K562 (cell line): ENCODE measurements around the gene BCL6B. TPM values are rescaled to one million over a fixed set of nuclear protein-coding genes. Genes with fewer than 3 reads are reported as not detected.

Experiments
- CREM ChIP-seq: IDR thresholded peaks from 2 replicates; pipeline ENCODE4 v1.6.1; 2014; ENCODE audit warnings: antibody characterized with exemption, low read depth
- GABPB2 ChIP-seq: fragments of 250-450 bp; sonication (Bioruptor Pico); conservative IDR thresholded peaks from 2 replicates; pipeline ENCODE4 v1.5.1; 2021; ENCODE audit warnings: mild to moderate bottlenecking
- GATAD2B ChIP-seq: fragments of 450-650 bp; IDR thresholded peaks from 2 replicates; pipeline ENCODE4 v1.6.1; 2017; ENCODE audit warnings: mild to moderate bottlenecking, borderline replicate concordance
- IRF2 ChIP-seq: sonication (generic); formaldehyde crosslinking; IDR thresholded peaks from 2 replicates; pipeline ENCODE4 v1.8.1; 2022; ENCODE audit warnings: mild to moderate bottlenecking, missing genetic modification reagents
- KDM4B ChIP-seq, 2 experiments: fragments of 450-650 bp in 1 of 2; sonication (generic) in 1 of 2; IDR thresholded peaks; 2 replicates each; pipeline ENCODE4 v1.6.1; 2016 to 2017; ENCODE audit warnings: borderline replicate concordance in 2 of 2, antibody characterized with exemption in 1 of 2, low read depth in 1 of 2, mild to moderate bottlenecking in 1 of 2
- MTA3 ChIP-seq: fragments of 450-650 bp; formaldehyde crosslinking; IDR thresholded peaks from 2 replicates; pipeline ENCODE4 v1.6.1; 2017; ENCODE audit warnings: mild to moderate bottlenecking, borderline replicate concordance
- NCOA1 ChIP-seq: fragments of 450-650 bp; IDR thresholded peaks from 2 replicates; pipeline ENCODE4 v1.6.1; 2016; ENCODE audit warnings: low read depth
- POLR2AphosphoS2 ChIP-seq: IDR thresholded peaks from 2 replicates; pipeline ENCODE4 v1.6.1; 2012; ENCODE audit warnings: low read length, improper control_type of control experiment
- RBM34 ChIP-seq: fragments of 200-400 bp; formaldehyde crosslinking; IDR thresholded peaks from 2 replicates; pipeline ENCODE4 v1.6.1; 2018; ENCODE audit warnings: low read length, borderline replicate concordance; ENCODE audit not compliant: insufficient read depth
- SAP30 ChIP-seq: fragments of 200-600 bp; sonication (generic); IDR thresholded peaks from 2 replicates; pipeline ENCODE4 v1.6.1; 2012; ENCODE audit warnings: borderline replicate concordance, low read depth, mild to moderate bottlenecking, moderate library complexity, low read length, control low read depth, inconsistent platforms; ENCODE audit not compliant: insufficient read depth, poor library complexity, severe bottlenecking
- SETDB1 ChIP-seq: IDR thresholded peaks from one replicate; pipeline ENCODE4 v1.6.1; 2012; ENCODE audit warnings: low read length, control low read depth, inconsistent platforms
- SRF ChIP-seq, 2 experiments: fragments of 250-450, 450-650 bp in 1 of 2; sonication (Bioruptor Pico) in 1 of 2; sonication (generic) in 1 of 2; formaldehyde crosslinking; IDR thresholded peaks; 2 replicates each; pipeline versions ENCODE4 v1.5.0 to v1.5.1; 2020 to 2022; ENCODE audit warnings: mild to moderate bottlenecking in 1 of 2, missing genetic modification reagents in 1 of 2
- TCF7L2 ChIP-seq: fragments of 150-350 bp; IDR thresholded peaks from 2 replicates; pipeline ENCODE4 v1.6.1; 2016; ENCODE audit warnings: low read depth, mild to moderate bottlenecking, low read length, moderate library complexity
- ZC3H4 ChIP-seq: sonication (generic); formaldehyde crosslinking; IDR thresholded peaks from 2 replicates; pipeline ENCODE4 v1.9.0; 2021; ENCODE audit warnings: missing genetic modification reagents, borderline replicate concordance
- ZNF239 ChIP-seq: fragments of 250-450 bp; sonication (Bioruptor Pico); IDR thresholded peaks from 2 replicates; pipeline ENCODE4 v1.4.0; 2020; ENCODE audit warnings: mild to moderate bottlenecking
- ZNF263 ChIP-seq: sonication (generic); formaldehyde crosslinking; IDR thresholded peaks from 2 replicates; pipeline ENCODE4 v1.8.0; 2022; ENCODE audit warnings: mild to moderate bottlenecking, missing genetic modification reagents, borderline replicate concordance
- ZNF311 ChIP-seq: fragments of 250-450 bp; sonication (Bioruptor Pico); IDR thresholded peaks from 2 replicates; pipeline ENCODE4 v1.4.0; 2020; ENCODE audit warnings: mild to moderate bottlenecking, moderate library complexity
- polyA plus RNA-seq, 8 experiments: library from polyadenylated mRNA; depleted of rRNA in 4 of 8; stranded (reverse) in 5 of 8; unstranded in 3 of 8; fragments of >200 nt; fragmentation: Nextera tagmentation in 2 of 8; fragmentation: Illumina TruSeq in 1 of 8; extraction: Ambion mirVana in 2 of 8; extraction: Trizol in 1 of 8; gene quantifications; 2 replicates each; pipeline versions ENCODE4 v1.2.1 to v1.2.3, GENCODE V29; 2011 to 2014; ENCODE audit warnings: inconsistent platforms in 1 of 8, missing spikeins in 1 of 8
- total RNA-seq, 7 experiments: library from RNA; depleted of rRNA in 6 of 7; stranded (reverse); fragments of >200 nt in 6 of 7; fragmentation: Illumina TruSeq in 2 of 7; extraction: Trizol in 2 of 7; gene quantifications; 2 replicates each; pipeline versions ENCODE4 v1.2.1 to v1.2.3, GENCODE V29; 2011 to 2021; ENCODE audit warnings: low replicate concordance in 1 of 7
- TF ChIP-seq, protein P1 (sequence below), 2 experiments: fragments of 450-650 bp; conservative IDR thresholded peaks; 2 replicates each; pipeline ENCODE4 v1.6.1; 2017; ENCODE audit warnings: mild to moderate bottlenecking in 2 of 2, moderate library complexity in 2 of 2
- TF ChIP-seq, protein P2 (sequence below), 3 experiments: fragments of 200-800 bp in 1 of 3; fragments of 250-450 bp in 1 of 3; fragments of 450-650 bp in 1 of 3; sonication (Bioruptor Pico) in 1 of 3; sonication (Bioruptor generic) in 1 of 3; formaldehyde crosslinking in 1 of 3; IDR thresholded peaks; 2 replicates each; pipeline versions ENCODE4 v1.6.1 to v1.8.0; 2016 to 2022; ENCODE audit warnings: mild to moderate bottlenecking in 2 of 3, missing genetic modification characterization in 2 of 3, missing compliant biosample characterization in 1 of 3, moderate library complexity in 1 of 3
- TF ChIP-seq, protein P3 (sequence below): sonication (generic); formaldehyde crosslinking; IDR thresholded peaks from 2 replicates; pipeline ENCODE4 v1.8.0; 2022; ENCODE audit warnings: missing genetic modification reagents, mild to moderate bottlenecking, borderline replicate concordance

The BCL6B gene
- total and polyA plus RNA-seq, 9 of the 15 experiments (the other 6 are each of a cell fraction or from before 2014, with no cell fraction given) = 0.89 to 5.0 (median 3.6) TPM

DNA sequence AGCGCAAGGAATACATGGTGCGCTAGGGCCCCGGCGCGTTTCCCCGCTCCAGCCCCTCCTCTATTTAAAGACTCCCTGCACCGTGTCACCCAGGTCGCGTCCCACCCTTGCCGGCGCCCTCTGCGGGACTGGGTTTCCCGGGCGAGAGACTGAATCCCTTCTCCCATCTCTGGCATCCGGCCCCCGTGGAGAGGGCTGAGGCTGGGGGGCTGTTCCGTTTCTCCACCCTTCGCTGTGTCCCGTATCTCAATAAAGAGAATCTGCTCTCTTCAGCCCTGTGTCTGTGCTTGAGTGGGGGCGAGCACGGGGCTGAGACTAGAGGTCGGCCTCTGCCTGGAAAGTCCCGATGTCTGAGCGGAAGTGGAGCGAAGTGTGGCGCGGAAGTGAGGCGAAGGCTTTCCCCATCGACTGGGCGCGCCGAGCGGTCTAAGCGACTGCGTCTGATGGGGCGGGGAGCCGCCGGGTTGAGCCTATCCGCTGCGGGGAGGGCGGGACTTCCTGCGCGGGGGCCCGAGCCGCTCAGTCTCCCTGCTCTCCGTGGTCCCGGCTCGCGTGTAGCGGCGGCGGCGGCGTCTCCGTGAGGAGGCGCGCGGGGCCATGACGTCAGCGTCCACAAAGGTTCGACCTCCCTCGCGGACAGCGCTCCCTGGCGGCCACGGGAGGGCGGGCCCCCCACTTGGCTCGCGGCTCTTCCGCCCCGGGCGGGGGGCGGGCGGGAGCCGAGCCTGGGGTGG, 8.4 kb upstream of the BCL6B start (continued):
- TF ChIP-seq, protein P1, sequence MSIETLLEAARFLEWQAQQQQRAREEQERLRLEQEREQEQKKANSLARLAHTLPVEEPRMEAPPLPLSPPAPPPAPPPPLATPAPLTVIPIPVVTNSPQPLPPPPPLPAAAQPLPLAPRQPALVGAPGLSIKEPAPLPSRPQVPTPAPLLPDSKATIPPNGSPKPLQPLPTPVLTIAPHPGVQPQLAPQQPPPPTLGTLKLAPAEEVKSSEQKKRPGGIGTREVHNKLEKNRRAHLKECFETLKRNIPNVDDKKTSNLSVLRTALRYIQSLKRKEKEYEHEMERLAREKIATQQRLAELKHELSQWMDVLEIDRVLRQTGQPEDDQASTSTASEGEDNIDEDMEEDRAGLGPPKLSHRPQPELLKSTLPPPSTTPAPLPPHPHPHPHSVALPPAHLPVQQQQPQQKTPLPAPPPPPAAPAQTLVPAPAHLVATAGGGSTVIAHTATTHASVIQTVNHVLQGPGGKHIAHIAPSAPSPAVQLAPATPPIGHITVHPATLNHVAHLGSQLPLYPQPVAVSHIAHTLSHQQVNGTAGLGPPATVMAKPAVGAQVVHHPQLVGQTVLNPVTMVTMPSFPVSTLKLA (conservative IDR thresholded peaks at IDR 0.05) = peak; percentile 66 to 79
- no peak for TF ChIP-seq TCF7L2
- peak; percentile 100 for TF ChIP-seq GATAD2B
- no peak for TF ChIP-seq KDM4B (IDR thresholded peaks at IDR 0.05; ENCODE audit: borderline replicate concordance in 2 of 2, low read depth in 1 of 2)
- TF ChIP-seq ZC3H4 (CRISPR knock-in tag) = no peak; the same call in 1 of the 2 replicates
- peak; percentile 52; the same call in 1 of the 2 replicates for TF ChIP-seq ZNF263 (CRISPR knock-in tag)
- TF ChIP-seq RBM34 = no peak
- TF ChIP-seq, protein P2, sequence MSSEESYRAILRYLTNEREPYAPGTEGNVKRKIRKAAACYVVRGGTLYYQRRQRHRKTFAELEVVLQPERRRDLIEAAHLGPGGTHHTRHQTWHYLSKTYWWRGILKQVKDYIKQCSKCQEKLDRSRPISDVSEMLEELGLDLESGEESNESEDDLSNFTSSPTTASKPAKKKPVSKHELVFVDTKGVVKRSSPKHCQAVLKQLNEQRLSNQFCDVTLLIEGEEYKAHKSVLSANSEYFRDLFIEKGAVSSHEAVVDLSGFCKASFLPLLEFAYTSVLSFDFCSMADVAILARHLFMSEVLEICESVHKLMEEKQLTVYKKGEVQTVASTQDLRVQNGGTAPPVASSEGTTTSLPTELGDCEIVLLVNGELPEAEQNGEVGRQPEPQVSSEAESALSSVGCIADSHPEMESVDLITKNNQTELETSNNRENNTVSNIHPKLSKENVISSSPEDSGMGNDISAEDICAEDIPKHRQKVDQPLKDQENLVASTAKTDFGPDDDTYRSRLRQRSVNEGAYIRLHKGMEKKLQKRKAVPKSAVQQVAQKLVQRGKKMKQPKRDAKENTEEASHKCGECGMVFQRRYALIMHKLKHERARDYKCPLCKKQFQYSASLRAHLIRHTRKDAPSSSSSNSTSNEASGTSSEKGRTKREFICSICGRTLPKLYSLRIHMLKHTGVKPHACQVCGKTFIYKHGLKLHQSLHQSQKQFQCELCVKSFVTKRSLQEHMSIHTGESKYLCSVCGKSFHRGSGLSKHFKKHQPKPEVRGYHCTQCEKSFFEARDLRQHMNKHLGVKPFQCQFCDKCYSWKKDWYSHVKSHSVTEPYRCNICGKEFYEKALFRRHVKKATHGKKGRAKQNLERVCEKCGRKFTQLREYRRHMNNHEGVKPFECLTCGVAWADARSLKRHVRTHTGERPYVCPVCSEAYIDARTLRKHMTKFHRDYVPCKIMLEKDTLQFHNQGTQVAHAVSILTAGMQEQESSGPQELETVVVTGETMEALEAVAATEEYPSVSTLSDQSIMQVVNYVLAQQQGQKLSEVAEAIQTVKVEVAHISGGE (CRISPR knock-in tag; IDR thresholded peaks at IDR 0.05) = peak in 1 of 3 experiments; percentile 76; a peak in 2 of 6 replicates
- no peak for TF ChIP-seq ZNF311 (CRISPR knock-in tag)
- TF ChIP-seq ZNF239 (CRISPR knock-in tag) = no peak
- peak; percentile 21 for TF ChIP-seq SAP30
- peak; percentile 96 for TF ChIP-seq CREM
- TF ChIP-seq SETDB1 = no peak
- TF ChIP-seq NCOA1 = no peak
- no peak for TF ChIP-seq IRF2 (CRISPR knock-in tag)
- peak in 1 of 2 experiments; percentile 63; a peak in 1 of 4 replicates for TF ChIP-seq SRF (CRISPR knock-in tag; IDR thresholded peaks at IDR 0.05)
- TF ChIP-seq GABPB2 (CRISPR knock-in tag) = no peak
- TF ChIP-seq MTA3 = peak; percentile 91
- TF ChIP-seq, protein P3, sequence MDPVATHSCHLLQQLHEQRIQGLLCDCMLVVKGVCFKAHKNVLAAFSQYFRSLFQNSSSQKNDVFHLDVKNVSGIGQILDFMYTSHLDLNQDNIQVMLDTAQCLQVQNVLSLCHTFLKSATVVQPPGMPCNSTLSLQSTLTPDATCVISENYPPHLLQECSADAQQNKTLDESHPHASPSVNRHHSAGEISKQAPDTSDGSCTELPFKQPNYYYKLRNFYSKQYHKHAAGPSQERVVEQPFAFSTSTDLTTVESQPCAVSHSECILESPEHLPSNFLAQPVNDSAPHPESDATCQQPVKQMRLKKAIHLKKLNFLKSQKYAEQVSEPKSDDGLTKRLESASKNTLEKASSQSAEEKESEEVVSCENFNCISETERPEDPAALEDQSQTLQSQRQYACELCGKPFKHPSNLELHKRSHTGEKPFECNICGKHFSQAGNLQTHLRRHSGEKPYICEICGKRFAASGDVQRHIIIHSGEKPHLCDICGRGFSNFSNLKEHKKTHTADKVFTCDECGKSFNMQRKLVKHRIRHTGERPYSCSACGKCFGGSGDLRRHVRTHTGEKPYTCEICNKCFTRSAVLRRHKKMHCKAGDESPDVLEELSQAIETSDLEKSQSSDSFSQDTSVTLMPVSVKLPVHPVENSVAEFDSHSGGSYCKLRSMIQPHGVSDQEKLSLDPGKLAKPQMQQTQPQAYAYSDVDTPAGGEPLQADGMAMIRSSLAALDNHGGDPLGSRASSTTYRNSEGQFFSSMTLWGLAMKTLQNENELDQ (CRISPR knock-in tag) = no peak
- peak; percentile 96; the same call in 1 of the 2 replicates for TF ChIP-seq POLR2AphosphoS2
